Measurements from ENCODE around the gene NRSN2.

NRSN2 gene

DNA sequence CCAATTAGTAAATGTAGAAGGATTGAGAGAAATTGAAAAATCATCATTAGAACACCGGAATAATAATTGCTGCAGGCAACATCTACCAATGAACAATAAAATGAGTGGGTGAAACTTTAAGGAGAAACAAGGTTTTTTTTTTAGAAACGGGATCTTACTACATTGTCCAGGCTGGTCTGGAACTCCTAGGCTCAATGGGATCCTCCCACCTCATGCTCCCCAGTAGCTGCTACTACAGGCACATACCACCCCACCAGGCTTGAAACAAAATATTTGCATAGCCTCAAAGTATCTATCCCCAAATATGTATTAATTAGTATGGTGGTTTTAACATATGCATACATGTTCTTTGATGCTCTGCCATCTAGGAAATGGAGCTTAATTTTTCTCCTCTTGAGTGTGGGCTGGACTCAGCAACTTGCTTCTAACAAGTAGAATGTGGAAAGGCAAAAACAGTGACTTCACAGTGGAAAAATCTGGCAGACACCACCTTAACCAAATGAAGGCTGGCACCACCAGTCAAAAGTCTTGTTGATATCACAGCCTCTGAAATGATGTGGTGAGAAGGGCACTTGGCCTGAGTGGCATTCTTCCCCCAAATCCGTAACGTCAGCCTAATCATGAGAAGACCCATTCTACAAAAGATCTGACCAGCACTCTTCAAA is 12.1 kb downstream of the NRSN2 start:
- no peak for TF ChIP-seq CTCF (IDR thresholded peaks at IDR 0.05)
- H3K27ac ChIP-seq: no peak overlapping the region
- DNase-seq (ENCODE audit: low spot score): no peak
- H3K4me3 ChIP-seq: no peak overlapping the region

DNA sequence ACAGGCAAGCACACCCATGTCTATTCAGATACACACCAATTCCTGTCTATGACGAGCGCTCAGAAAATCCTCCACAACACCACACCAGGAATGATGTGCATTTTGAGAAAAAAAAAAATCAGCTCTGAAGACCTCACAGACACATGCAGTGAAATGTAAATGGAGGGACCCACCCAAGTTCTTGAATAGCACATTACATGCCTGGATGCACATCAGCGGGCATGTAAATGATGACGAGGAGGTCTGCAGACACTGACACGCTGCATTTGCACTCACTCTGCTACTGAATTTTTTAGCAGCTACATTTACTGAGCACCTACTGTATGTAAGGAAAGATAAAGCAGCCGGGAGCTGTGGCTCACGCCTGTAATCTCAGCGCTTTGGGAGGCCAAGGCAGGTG is 14.7 kb downstream of the NRSN2 start:
- no peak overlapping the region for H3K4me3 ChIP-seq
- TF ChIP-seq CTCF (IDR thresholded peaks at IDR 0.05): no peak
- no peak for DNase-seq (ENCODE audit: low spot score)
- H3K27ac ChIP-seq: no peak overlapping the region

DNA sequence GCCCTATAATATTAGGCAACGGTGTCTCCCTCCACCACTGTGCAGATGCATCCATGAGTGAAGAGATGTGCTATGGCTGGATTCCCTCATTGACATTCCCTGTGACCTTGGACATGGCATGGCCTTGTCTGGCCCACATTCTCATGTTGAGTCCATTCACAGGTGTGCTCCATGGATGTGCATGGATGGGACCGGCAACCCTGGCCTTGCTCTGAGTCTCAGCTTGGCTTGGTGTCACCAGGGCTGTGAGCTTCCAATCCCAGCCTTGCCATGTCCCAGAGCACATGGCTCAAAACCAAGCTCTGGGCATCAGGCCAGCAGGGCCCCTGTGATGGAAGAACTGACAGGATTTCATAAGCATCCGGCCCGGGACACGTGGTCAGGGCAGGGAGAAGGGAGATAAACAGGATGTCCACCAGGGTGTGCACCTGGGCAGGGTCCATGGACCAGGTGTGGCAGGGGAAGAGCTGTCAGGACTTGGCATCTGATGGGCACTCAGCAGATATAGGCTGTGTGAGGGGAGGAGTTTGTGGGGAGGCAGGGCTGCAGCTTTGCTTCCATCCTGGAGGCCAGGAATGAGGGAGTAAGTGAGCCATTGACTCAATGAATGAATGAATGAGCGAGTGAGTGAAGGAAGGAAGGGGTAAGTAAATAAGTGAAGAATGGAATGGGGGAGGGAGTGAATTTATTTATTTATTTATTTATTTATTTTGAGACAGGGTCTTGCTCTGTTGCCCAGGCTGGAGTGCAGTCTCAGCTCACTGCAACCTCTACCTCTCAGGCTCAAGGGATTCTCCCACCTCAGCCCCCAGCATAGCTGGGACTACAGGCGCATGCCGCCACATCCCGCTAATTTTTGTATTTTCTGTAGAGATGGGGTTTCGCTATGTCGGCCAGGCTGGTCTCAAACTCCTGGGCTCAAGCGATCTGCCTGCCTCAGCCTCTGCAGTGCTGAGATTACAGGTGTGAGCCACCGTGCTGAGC is 15.7 kb downstream of the NRSN2 start:
- no peak overlapping the region for H3K4me3 ChIP-seq
- no peak for DNase-seq (ENCODE audit: low spot score)
- H3K27ac ChIP-seq: no peak overlapping the region
- no peak for TF ChIP-seq CTCF (IDR thresholded peaks at IDR 0.05)

DNA sequence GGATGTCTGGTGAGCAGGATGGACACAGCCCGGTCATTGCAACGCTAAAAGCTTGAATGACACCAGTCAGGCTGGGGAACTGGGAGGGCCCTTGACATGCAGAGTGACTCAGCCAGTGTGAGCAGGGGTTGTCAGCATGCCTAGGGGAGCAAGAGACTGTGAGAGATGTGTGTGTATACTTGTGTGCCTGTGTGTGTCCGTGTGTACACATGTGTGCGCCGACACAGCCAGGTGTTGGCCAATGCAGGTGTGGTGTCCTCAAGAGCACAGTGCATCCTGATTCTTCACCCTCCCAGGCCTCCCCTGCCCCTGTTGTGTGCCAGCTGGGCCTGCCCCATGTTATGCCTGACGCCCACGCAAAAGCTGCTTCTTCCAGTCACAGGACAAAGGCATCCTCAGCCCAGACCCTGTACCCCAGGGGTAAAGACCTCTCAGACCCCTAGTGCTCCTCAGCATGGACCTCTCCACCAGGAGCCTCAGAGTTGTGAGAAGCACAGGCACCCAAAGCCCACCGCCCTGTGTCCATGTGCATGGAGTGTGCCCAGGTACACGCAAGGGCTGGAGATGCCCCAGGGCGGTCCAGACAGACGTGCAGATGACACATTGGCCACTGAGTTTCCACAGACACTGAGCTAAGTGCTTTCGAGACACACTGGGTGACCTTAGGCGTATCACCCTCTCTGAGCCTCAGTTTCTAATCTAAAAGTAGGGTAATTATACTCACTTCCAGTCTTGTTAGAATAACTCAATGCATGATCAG is 16.6 kb downstream of the NRSN2 start:
- TF ChIP-seq CTCF (IDR thresholded peaks at IDR 0.05): no peak
- Histone ChIP-seq H3K27ac (no peak overlapping the region), H3K4me3 (no peak overlapping the region)
- DNase-seq (ENCODE audit: low spot score): no peak

- no peak overlapping the region for H3K27ac ChIP-seq
- H3K4me3 ChIP-seq: no peak overlapping the region
- no peak for TF ChIP-seq CTCF (IDR thresholded peaks at IDR 0.05)
- DNase-seq (ENCODE audit: low spot score): no peak
These were observed 18.2 kb downstream of the NRSN2 start for GRCh38 chr20:364905-365794.

DNA sequence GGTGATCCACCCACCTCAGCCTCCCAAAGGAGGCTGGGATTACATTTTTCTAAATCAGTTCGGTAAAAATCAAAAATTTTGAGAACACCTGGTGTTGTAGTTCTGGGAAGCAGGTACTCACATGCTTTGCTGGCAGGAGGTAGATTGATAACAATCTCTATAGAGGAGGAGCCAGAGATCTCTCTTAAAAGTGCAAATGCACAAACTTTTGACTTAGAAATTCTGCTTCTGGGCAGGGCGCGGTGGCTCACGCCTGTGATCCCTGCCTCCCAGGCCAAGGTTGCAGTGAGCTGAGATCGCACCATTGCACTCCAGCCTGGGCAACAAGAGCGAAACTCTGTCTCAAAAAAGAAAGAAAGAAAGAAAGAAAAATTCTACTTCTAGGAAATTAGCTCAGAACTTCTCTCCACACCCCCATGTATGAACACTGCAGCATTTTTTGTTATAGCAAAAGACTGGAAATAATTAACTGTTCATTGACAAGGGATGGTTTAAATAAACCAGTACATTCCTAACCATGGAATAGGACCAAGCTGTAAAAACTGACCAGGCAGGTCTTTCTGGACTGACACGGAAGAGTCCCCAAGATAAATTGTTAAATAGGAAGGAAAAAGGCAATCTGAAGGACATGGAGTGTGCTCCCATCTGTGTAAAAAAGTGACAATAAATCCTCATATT is 19.3 kb downstream of the NRSN2 start:
- DNase-seq (ENCODE audit: low spot score): no peak
- TF ChIP-seq CTCF (IDR thresholded peaks at IDR 0.05): no peak
- no peak overlapping the region for H3K4me3 ChIP-seq
- H3K27ac ChIP-seq: no peak overlapping the region

All from coronary artery (tissue), 2 donors.